Liver (tissue), 9 donors: Measurements from ENCODE around the gene NKD2. TPM values are rescaled to one million over a fixed set of nuclear protein-coding genes. Genes with fewer than 3 reads are reported as not detected.

Source experiments
- DNase-seq: peaks from one replicate; pipeline ENCODE4 v3.0.0-alpha.2; 2017; ENCODE audit warnings: low spot score
- H3K27ac ChIP-seq, 2 donors: one replicate each; pipeline ENCODE4 v1.7.0; 2013; ENCODE audit warnings: inconsistent platforms in 2 of 2, low read length in 2 of 2, control low read depth in 1 of 2, low read depth in 1 of 2, mild to moderate bottlenecking in 1 of 2
- H3K27me3 ChIP-seq, 4 donors: one replicate each; pipeline versions ENCODE4 v1.6.1 to v1.7.0; 2013; ENCODE audit warnings: low read length in 3 of 4, inconsistent platforms in 1 of 4, mild to moderate bottlenecking in 1 of 4, moderate library complexity in 1 of 4; ENCODE audit not compliant: control insufficient read depth in 4 of 4, insufficient read depth in 4 of 4
- H3K36me3 ChIP-seq, 4 donors: one replicate each; pipeline versions ENCODE4 v1.6.1 to v1.7.0; 2013; ENCODE audit warnings: low read length in 3 of 4, mild to moderate bottlenecking in 3 of 4, low read depth in 1 of 4, moderate library complexity in 1 of 4; ENCODE audit not compliant: control insufficient read depth in 4 of 4, insufficient read depth in 3 of 4
- H3K4me1 ChIP-seq, 4 donors: one replicate each; pipeline versions ENCODE4 v1.6.1 to v1.7.0; 2013; ENCODE audit warnings: low read length in 3 of 4, mild to moderate bottlenecking in 3 of 4, moderate library complexity in 1 of 4; ENCODE audit not compliant: control insufficient read depth in 4 of 4, insufficient read depth in 4 of 4
- H3K4me3 ChIP-seq, 3 donors: one replicate each; pipeline versions ENCODE4 v1.6.1 to v1.7.0; 2013; ENCODE audit warnings: low read length in 3 of 3, control low read depth in 1 of 3, low read depth in 1 of 3, mild to moderate bottlenecking in 1 of 3
- H3K9ac ChIP-seq, 2 donors: one replicate each; pipeline ENCODE4 v1.7.0; 2013; ENCODE audit warnings: low read length in 2 of 2, mild to moderate bottlenecking in 2 of 2, moderate library complexity in 2 of 2, control low read depth in 1 of 2, low read depth in 1 of 2
- H3K9me3 ChIP-seq, 4 donors: one replicate each; pipeline versions ENCODE4 v1.6.1 to v1.7.0; 2013; ENCODE audit warnings: low read length in 3 of 4; ENCODE audit not compliant: control insufficient read depth in 4 of 4
- ATF3 ChIP-seq: IDR thresholded peaks from 2 replicates; pipeline ENCODE4 v1.6.1; 2016; ENCODE audit warnings: antibody characterized with exemption
- CTCF ChIP-seq: fragments of 150-350 bp; IDR thresholded peaks from 2 replicates; pipeline ENCODE4 v1.5.1; 2017; ENCODE audit warnings: improper control_type of control experiment, low read depth, low read length; ENCODE audit not compliant: missing input control
- EGR1 ChIP-seq, 2 donors: IDR thresholded peaks; 2 replicates each; pipeline ENCODE4 v1.6.1; 2016 to 2018; ENCODE audit warnings: antibody characterized with exemption in 2 of 2, low read depth in 2 of 2
- FOXA1 ChIP-seq: IDR thresholded peaks from 2 replicates; pipeline ENCODE4 v1.6.1; 2016; ENCODE audit warnings: antibody characterized with exemption
- FOXA2 ChIP-seq: IDR thresholded peaks from 2 replicates; pipeline ENCODE4 v1.6.1; 2016; ENCODE audit warnings: antibody characterized with exemption
- GABPA ChIP-seq, 2 donors: IDR thresholded peaks in 1 of 2; conservative IDR thresholded peaks in 1 of 2; 2 replicates each; pipeline ENCODE4 v1.6.1; 2016; ENCODE audit warnings: antibody characterized with exemption in 2 of 2, mild to moderate bottlenecking in 1 of 2, moderate library complexity in 1 of 2
- HNF4A ChIP-seq, 2 donors: conservative IDR thresholded peaks; 2 replicates each; pipeline ENCODE4 v1.6.1; 2016; ENCODE audit warnings: antibody characterized with exemption in 2 of 2, mild to moderate bottlenecking in 2 of 2
- HNF4G ChIP-seq: IDR thresholded peaks from 2 replicates; pipeline ENCODE4 v1.6.1; 2016; ENCODE audit warnings: antibody characterized with exemption
- JUND ChIP-seq, 2 donors: IDR thresholded peaks; 2 replicates each; pipeline ENCODE4 v1.6.1; 2016; ENCODE audit warnings: antibody characterized with exemption in 2 of 2
- MAX ChIP-seq: IDR thresholded peaks from 2 replicates; pipeline ENCODE4 v1.6.1; 2016; ENCODE audit warnings: antibody characterized with exemption
- NR2F2 ChIP-seq: IDR thresholded peaks from 2 replicates; pipeline ENCODE4 v1.6.1; 2016; ENCODE audit warnings: antibody characterized with exemption
- RAD21 ChIP-seq, 2 donors: IDR thresholded peaks; 2 replicates each; pipeline ENCODE4 v1.6.1; 2016; ENCODE audit warnings: antibody characterized with exemption in 2 of 2, mild to moderate bottlenecking in 2 of 2
- REST ChIP-seq: IDR thresholded peaks from 2 replicates; pipeline ENCODE4 v1.6.1; 2016; ENCODE audit warnings: antibody characterized with exemption, mild to moderate bottlenecking
- RXRA ChIP-seq, 2 donors: IDR thresholded peaks; 2 replicates each; pipeline ENCODE4 v1.6.1; 2017 to 2018; ENCODE audit warnings: antibody characterized with exemption in 2 of 2, mild to moderate bottlenecking in 1 of 2
- SP1 ChIP-seq: IDR thresholded peaks from 2 replicates; pipeline ENCODE4 v1.6.1; 2018; ENCODE audit warnings: antibody characterized with exemption, mild to moderate bottlenecking
- TAF1 ChIP-seq: conservative IDR thresholded peaks from 2 replicates; pipeline ENCODE4 v1.6.1; 2016; ENCODE audit warnings: antibody characterized with exemption, mild to moderate bottlenecking
- YY1 ChIP-seq: IDR thresholded peaks from 2 replicates; pipeline ENCODE4 v1.6.1; 2016; ENCODE audit warnings: antibody characterized with exemption, mild to moderate bottlenecking
- ZBTB33 ChIP-seq: IDR thresholded peaks from 2 replicates; pipeline ENCODE4 v1.6.1; 2016; ENCODE audit warnings: antibody characterized with exemption
- WGBS: extraction: QIAGEN DNeasy Blood & Tissue Kit; methylation state at CpG from one replicate; pipeline ENCODE4 v1.1.7; 2013; 5-methylcytosine and 5-hydroxymethylcytosine counted together
- polyA plus RNA-seq, 2 donors: library from polyadenylated mRNA; stranded (reverse) in 1 of 2; unstranded in 1 of 2; fragments of 200-250 nt in 1 of 2; fragments of >200 nt in 1 of 2; fragmentation: Nextera tagmentation in 1 of 2; extraction: Ambion mirVana in 1 of 2; gene quantifications; one replicate each; pipeline versions ENCODE4 v1.2.1 to v1.2.3, GENCODE V29; 2013 to 2015
- total RNA-seq, 2 donors: library from RNA; depleted of rRNA; stranded (reverse); fragments of >200 nt; gene quantifications; one replicate each; pipeline ENCODE4 v1.2.3, GENCODE V29; 2014
- donor health status: healthy.
- donor health status: healthy.
- donor health status: healthy.
- donor health status: healthy.
- donor health status: healthy.

NKD2 gene
- total and polyA plus RNA-seq, 4 donors: 0.09 to 1.3 (median 0.42) TPM

GRCh38 chr5:1061916-1062315, 53.3 kb downstream of the NKD2 start:
- no peak for DNase-seq
- Histone ChIP-seq H3K9ac (no peak overlapping the region), H3K36me3 (peaks cover 15 to 71% (median 33%) of the 10 kb centered on the region in 4 donors), H3K27me3 (no peaks in the 10 kb centered on the region), H3K27ac (no peak overlapping the region), H3K4me1 (peaks cover 0 to 27% (median 18%) of the 10 kb centered on the region in 4 donors), H3K4me3 (no peak overlapping the region), H3K9me3 (no peaks in the 10 kb centered on the region)
- WGBS: 85% methylated on average over 10 of the region's 10 CpGs
- TF ChIP-seq FOXA1: no peak
- TF ChIP-seq SP1: no peak

GRCh38 chr5:1062761-1063568, 54.4 kb downstream of the NKD2 start:
- 93% methylated on average over 36 of the region's 36 CpGs for WGBS
- Histone ChIP-seq H3K9me3 (no peaks in the 10 kb centered on the region), H3K4me3 (no peak overlapping the region), H3K9ac (no peak overlapping the region), H3K27ac (no peak overlapping the region), H3K36me3 (peaks cover 17 to 74% (median 33%) of the 10 kb centered on the region in 4 donors), H3K4me1 (peaks cover 0 to 25% (median 18%) of the 10 kb centered on the region in 4 donors), H3K27me3 (no peaks in the 10 kb centered on the region)
- no peak for DNase-seq
- no peak for TF ChIP-seq NR2F2
- no peak for TF ChIP-seq EGR1 (IDR thresholded peaks at IDR 0.05; ENCODE audit: low read depth in 2 of 2)
- no peak for TF ChIP-seq HNF4A (conservative IDR thresholded peaks at IDR 0.05)
- TF ChIP-seq FOXA2: no peak
- TF ChIP-seq REST: no peak
- TF ChIP-seq YY1: no peak
- no peak for TF ChIP-seq JUND (IDR thresholded peaks at IDR 0.05)
- TF ChIP-seq ATF3: no peak
- no peak for TF ChIP-seq RAD21 (IDR thresholded peaks at IDR 0.05)
- no peak for TF ChIP-seq ZBTB33
- no peak for TF ChIP-seq GABPA (IDR thresholded peaks at IDR 0.05 in 1 of 2, conservative IDR thresholded peaks at IDR 0.05 in 1 of 2)
- TF ChIP-seq FOXA1: no peak
- TF ChIP-seq RXRA (IDR thresholded peaks at IDR 0.05): no peak
- no peak for TF ChIP-seq MAX
- no peak for TF ChIP-seq HNF4G
- TF ChIP-seq CTCF: no peak
- TF ChIP-seq SP1: no peak
- TF ChIP-seq TAF1: no peak
